ENCODE results near the gene NR1D1.
"Not testable (repeated sequence)": the region's sequence is repeated elsewhere in the genome, so short reads cannot be mapped to it uniquely, and the experiment has no call there.

NR1D1 gene

GRCh38 chr17:40100419-40100668 is at the start of gene NR1D1:
Gene NR1D1 (minus strand): TSS chr17:40100589. CDS start chr17:40100094, 495 bp downstream.
- DNase-seq: no peak

GRCh38 chr17:40148527-40148926 is 48.1 kb upstream of the NR1D1 start:
- DNase-seq: no peak

DNA sequence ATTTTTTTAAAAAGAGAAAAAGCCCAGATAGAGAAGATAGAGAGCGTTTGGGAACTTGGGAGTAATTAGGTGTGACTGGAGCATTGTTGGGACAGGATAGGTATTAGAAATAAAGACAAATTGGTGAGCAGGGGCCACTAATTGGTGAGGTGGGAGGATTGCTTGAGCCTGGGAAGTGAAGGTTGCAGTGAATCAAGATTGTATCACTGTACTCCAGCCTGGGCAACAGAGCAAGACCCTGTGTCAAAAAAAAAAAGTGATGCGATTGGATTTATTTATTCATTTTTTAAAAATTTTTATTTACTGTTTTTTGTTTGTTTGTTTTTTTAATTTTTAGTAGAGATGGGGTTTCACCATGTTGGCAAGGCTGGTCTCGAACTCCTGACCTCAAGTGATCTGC is 45.1 kb upstream of the NR1D1 start:
- DNase-seq: no peak

DNA sequence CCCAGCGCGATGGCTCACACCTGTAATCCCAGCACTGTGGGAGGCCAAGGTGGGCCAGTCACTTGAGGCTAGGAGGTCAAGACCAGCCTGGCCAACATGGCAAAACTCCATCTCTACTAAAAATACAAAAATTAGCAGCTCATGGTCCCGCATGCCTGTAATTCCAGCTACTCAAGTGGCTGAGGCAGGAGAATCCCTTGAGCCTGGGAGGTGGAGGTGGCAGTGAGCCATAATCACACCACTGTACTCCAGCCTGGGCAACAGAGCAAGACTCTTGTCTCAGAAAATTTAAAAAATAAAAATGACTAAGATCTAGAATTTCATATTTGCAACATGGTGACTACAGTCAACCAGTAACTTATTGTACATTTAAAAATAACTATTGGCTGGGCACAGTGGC is 42.8 kb upstream of the NR1D1 start:
- not testable (repeated sequence) for DNase-seq

- DNase-seq: no peak
Measured at GRCh38 chr17:40139566-40140058, 39.2 kb upstream of the NR1D1 start.

GRCh38 chr17:40135817-40136216 is 35.4 kb upstream of the NR1D1 start:
- no peak for DNase-seq

- DNase-seq: no peak
Measured at GRCh38 chr17:40134184-40134583, 33.8 kb upstream of the NR1D1 start.

- DNase-seq: no peak
Measured at GRCh38 chr17:40130352-40131042, 30.1 kb upstream of the NR1D1 start.

- DNase-seq: no peak
Measured at GRCh38 chr17:40129498-40129897, 29.1 kb upstream of the NR1D1 start.

GRCh38 chr17:40124279-40125141 is 24.1 kb upstream of the NR1D1 start:
- DNase-seq: peak; percentile 10

DNA sequence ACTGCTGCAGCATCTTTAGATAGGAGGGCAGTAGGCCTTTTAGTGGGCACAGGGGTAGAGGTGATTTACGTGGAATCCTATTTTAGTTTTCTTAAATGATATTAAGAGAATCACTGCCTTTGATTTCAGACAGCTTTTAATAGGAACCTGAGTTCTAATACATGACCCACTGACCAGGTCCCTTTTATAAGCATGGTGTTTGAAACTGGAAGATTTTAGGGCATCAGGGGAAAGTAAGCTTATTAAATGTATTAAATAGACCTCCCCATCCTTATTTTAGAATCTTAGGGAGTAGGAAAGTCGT is 23.4 kb upstream of the NR1D1 start:
- no peak for DNase-seq

DNA sequence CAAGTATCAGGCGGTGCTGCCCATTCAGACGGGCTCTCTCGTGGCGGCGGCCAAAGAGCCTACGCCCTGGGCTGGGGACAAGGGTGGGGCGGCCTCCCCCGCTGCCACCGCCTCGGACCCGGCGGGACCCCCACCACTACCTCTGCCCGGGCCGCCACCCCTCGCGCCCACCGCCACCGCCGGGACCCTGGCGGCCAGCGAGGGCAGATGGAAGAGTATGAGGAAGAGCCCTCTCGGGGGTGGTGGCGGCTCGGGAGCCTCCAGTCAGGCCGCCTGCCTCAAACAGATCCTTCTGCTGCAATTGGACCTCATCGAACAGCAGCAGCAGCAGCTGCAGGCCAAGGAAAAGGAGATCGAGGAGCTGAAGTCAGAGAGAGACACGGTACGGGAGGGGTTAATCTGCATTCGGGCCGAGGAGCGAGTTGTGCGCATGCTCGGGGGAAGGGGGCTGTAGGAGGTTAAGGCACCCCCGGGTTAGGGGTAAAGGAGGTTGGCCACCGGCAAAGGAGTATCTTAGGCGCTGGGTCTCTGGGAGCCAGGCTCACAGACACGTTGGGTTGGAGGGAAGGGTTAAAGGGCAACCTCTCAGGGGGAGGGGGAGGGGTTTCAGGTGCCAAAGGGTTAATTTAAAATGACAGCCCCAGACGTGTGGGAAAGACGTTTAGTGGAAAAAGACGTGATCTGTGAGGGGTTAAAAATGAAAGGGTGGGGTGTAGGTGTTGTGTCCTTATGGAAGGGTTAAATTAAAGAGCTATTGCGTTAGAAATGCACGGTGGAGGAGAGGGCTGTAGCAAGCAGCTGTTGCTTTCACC is 22.8 kb upstream of the NR1D1 start:
- DNase-seq: peak; percentile 51

DNA sequence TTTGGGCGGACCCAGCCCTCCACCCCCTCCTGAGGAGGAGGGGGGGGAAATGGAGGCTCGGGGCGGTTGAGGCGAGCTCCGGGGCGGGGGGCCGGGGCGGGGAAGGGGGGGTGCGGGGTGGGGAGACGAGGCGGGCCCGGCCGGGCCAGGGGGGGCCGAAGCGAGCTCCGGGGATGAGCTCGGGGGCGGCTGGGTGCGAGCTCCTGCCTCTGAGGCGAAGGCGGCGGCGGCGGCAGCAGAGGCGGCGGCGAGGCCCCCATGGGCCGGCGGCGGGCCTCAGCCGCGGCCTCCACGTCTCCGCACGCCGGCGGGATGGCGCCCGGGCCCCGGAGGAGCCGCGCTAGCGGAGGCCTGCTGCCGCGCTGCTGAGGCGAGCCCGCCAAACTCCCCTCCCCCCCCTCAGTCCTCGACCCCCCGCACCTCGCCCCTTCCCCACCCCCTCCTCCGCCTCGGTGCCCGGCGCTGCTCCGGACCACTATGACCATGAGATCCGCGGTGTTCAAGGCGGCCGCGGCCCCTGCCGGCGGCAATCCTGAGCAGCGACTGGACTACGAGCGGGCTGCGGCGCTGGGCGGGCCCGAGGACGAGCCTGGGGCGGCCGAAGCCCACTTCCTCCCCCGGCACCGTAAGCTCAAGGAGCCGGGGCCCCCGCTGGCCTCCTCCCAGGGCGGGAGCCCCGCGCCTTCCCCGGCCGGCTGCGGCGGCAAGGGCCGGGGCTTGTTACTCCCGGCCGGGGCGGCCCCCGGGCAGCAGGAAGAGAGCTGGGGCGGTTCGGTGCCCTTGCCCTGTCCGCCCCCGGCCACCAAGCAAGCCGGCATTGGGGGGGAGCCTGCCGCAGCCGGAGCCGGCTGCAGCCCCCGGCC is 22.0 kb upstream of the NR1D1 start:
- DNase-seq: no peak

- peak; percentile 16 for DNase-seq
Measured at GRCh38 chr17:40121181-40122135, 21.1 kb upstream of the NR1D1 start, which contains the start of gene MSL1. Gene MSL1 (plus strand): TSS chr17:40121971. CDS start chr17:40122613, 642 bp downstream.

- no peak for DNase-seq
Measured at GRCh38 chr17:40115101-40115436, 14.7 kb upstream of the NR1D1 start.

DNA sequence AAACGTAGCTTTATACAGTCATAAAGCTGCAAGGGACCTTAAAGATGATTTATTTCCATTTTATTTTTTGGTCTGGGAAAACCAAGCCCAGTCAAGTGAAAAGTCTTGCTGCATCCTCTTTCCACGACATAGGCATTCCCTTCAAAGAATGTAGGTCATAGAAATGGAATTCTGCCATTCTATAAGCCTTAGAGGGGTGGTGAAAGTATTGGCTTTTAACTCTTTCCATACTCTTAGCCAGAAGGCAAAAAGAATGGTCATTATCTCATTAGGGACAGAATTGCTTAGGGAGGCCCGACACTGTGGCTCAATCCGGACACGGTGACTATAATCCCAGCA is 13.5 kb upstream of the NR1D1 start:
- DNase-seq: no peak

DNA sequence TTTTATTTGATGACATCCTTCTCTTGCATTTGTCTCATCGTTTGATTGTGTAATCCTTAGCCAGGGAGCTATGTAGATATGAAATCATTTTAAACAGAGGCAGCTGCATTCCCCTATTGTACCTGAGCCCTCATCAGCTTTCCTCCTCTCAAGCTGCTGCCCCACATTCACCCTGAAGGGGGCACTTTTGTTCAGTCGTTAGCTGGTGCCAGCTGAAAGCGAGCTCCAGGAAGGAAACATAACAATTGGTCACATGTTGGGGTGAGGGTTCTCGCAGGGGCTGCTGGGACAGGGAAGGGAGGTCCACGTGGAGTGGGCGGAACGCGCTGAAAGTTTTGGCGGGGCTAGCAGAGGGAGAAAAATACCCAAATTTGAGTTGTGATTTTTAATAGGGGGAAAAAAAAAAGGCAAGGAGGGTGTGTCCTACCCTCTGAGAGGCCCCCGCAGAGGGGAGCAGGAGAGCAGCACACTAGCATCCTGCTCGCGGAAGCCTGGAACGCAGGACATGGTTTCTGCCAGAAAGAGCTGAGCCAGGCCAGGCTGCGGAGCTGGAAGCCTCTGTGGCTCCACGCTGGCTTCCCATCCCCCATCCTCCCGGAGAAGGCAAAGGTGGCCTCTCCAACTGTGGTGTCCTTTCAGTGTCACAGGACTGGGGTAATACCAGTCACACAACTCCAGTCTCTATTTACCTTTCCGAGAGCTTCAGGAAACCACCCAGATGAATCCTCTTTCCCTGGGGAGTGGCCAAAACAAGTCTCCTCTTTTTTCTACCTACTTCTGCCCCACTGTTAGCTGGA is 12.9 kb upstream of the NR1D1 start:
- peak; percentile 88 for DNase-seq

GRCh38 chr17:40112718-40113109 is 12.3 kb upstream of the NR1D1 start:
- no peak for DNase-seq

GRCh38 chr17:40112191-40112711 is 11.9 kb upstream of the NR1D1 start:
- no peak for DNase-seq
